Erythroblast (primary cell): ENCODE results near the gene TNIK.

Experiments
- GATA1 ChIP-seq: IDR thresholded peaks from 2 replicates; pipeline ENCODE4 v1.6.1; 2011; ENCODE audit warnings: low read depth, mild to moderate bottlenecking, control low read depth, low read length, moderate library complexity
- POLR2A ChIP-seq: IDR thresholded peaks from 2 replicates; pipeline ENCODE4 v1.6.1; 2011; ENCODE audit warnings: mild to moderate bottlenecking, low read length

- TF ChIP-seq POLR2A (no peak), GATA1 (no peak)
Observed at GRCh38 chr3:171289291-171289690, 170.9 kb downstream of the TNIK start.
